Fibroblast of lung (primary cell): ENCODE results near the gene MACROD1.

Experiments
- EZH2 ChIP-seq: IDR thresholded peaks from 2 replicates; pipeline ENCODE4 v1.5.1; 2012; ENCODE audit warnings: low read length, control low read depth, mild to moderate bottlenecking; ENCODE audit errors: missing control alignments
- TF ChIP-seq, protein P1 (sequence below), 2 donors: IDR thresholded peaks in 1 of 2; conservative IDR thresholded peaks in 1 of 2; 1 replicate in 1 of 2; 2 replicates in 1 of 2; pipeline ENCODE4 v1.5.1; 2011 to 2012; ENCODE audit warnings: low read length in 2 of 2, control low read depth in 1 of 2, inconsistent platforms in 1 of 2, low read depth in 1 of 2, mild to moderate bottlenecking in 1 of 2

DNA sequence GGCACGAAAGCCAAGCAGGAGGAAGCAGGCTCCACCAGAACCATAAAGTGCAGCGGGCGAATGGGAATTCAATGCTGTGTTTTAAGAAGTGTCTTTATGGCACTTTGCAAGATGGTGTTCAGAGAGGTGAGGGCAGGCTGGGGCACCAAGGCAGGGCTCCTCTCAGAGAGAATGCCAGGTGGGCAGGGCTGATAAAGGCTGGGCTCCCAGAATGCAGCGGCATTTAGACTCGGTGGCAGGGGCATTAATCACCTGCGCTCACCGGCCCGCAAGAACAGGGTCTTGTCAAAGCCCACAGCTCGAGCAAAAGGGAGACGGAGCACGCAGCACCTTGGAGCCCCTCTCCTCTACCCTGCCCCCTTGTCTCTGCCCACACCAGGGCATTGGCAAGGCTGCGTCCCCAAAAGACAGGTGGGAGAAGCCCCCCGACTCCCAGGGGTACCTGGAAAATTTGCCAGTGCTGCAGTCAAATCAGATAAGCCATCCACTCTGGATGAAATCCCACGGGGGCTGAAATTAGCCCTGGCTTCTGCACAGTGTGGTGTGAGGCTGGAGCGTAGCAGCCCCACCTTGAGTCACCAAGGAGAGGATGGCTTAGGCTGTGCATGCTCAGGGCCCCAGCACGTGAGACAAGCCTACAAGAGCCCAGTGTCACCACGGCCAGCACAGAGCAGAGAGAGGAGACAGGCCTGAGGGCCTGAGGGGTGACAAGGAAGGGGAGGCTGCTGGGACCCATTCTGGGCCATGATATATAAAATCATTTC, 8.1 kb downstream of the MACROD1 start:
- TF ChIP-seq, protein P1, sequence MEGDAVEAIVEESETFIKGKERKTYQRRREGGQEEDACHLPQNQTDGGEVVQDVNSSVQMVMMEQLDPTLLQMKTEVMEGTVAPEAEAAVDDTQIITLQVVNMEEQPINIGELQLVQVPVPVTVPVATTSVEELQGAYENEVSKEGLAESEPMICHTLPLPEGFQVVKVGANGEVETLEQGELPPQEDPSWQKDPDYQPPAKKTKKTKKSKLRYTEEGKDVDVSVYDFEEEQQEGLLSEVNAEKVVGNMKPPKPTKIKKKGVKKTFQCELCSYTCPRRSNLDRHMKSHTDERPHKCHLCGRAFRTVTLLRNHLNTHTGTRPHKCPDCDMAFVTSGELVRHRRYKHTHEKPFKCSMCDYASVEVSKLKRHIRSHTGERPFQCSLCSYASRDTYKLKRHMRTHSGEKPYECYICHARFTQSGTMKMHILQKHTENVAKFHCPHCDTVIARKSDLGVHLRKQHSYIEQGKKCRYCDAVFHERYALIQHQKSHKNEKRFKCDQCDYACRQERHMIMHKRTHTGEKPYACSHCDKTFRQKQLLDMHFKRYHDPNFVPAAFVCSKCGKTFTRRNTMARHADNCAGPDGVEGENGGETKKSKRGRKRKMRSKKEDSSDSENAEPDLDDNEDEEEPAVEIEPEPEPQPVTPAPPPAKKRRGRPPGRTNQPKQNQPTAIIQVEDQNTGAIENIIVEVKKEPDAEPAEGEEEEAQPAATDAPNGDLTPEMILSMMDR (conservative IDR thresholded peaks at IDR 0.05 in 1 of 2, IDR thresholded peaks at IDR 0.05 in 1 of 2; ENCODE audit: low read depth in 1 of 2, low read length in 2 of 2), result no peak
- TF ChIP-seq EZH2, result no peak
